Inflammatory macrophage treated with lipopolysaccharide for 1 hour (primary cell): Measurements from ENCODE around the gene HYAL2.
"Not testable (repeated sequence)": the region's sequence is repeated elsewhere in the genome, so short reads cannot be mapped to it uniquely, and the experiment has no call there.

Source experiments
- DNase-seq, 2 donors: peaks; one replicate each; pipeline ENCODE4 v3.0.0-alpha.2; 2020 to 2022

HYAL2 gene

DNA sequence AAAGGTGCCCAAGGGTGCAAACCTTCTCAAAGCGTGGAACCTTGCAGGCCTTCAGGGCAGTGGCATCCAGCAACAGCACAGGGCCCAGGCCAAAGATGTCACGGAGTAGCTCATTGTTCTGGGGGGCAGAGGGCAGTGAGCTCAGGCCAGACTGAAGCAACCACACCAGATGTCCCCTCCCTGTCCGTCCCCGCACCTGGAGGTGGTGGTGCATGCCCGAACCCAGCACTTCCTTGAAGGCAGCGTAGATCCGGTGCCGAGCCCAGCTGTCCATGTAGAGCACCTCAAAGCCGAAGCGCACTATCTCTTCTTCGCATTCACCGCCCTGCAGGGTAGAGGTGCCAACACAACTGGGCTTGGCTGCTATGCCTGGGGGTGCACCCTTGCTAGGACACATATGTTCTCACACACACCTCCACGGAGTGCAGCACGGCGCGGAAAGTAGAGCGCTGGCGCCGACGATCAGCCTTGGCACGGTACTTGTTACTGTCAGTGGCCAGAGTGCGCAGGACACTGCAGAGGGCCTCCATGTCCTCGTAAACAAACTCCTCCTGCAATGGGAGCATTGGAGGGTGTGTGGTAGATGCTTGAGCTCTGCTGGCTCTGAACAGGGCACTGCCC, 34.0 kb downstream of the HYAL2 start:
- DNase-seq, result no peak

GRCh38 chr3:50287262-50287661, 35.3 kb downstream of the HYAL2 start:
- no peak for DNase-seq

DNA sequence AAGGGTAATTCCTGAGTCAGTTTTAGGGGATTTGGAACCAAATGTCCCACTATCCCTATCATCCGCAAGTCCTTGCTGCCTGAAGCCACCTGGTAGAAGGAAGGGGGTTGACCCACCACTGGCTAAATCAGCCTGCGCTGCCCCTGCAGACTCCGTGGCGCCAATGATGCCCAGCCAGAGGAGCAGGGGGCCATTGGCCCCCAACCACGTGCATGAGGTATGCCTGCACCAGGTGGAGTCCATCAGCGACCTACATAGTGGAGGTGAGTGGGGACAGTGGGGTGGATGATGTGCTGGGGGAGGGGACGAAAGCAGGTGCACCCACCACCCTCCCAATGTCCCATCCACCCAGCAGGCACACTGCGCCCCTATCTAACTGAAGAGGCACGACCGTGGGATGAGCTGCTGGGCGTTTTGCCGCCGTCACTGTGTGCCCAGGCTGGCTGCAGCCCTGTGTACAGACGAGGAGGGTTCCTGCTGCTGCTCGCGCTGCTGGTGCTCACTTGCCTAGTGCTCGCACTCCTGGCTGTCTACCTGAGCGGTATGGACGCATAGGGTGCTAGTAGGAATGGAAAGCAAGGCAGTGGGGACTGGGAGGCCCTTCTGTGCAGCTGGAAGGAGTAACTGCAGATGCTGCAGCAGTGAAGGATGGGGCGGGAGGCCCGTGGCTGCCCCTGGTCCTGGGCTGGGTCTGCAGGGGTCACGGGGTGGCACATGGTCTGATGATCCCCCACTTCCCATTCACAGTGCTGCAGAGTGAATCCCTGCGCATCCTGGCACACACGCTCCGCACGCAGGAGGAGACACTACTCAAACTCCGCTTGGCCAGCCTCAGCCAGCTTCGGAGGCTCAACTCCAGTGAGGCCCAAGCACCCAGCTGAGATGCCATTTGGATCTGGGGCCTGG, 36.0 kb downstream of the HYAL2 start:
- DNase-seq, result no peak

DNA sequence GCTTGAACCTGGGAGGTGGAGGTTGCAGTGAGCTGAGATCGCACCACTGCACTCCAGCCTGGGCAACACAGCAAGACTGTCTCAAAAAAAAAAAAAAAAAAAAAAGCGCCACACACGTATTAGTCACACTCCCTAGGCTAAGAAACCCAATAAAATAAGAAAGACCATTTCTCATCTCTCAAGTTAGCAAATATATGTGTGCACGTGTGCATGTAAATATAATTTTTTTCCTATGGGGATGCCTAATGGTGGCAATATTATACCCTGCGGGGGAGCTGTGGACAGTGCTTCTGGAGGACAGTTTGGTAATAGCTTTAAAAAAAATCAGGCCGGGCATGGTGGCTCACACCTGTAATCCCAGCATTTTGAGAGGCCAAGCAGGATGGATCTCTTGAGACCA, 38.4 kb downstream of the HYAL2 start:
- DNase-seq, result not testable (repeated sequence)

GRCh38 chr3:50279255-50280016, 43.1 kb downstream of the HYAL2 start:
- no peak for DNase-seq

- no peak for DNase-seq
Measured at GRCh38 chr3:50278880-50279224, 43.7 kb downstream of the HYAL2 start, which contains the start of gene LSMEM2. Gene LSMEM2 (plus strand): TSS chr3:50279087. CDS start chr3:50279114, 27 bp downstream.

DNA sequence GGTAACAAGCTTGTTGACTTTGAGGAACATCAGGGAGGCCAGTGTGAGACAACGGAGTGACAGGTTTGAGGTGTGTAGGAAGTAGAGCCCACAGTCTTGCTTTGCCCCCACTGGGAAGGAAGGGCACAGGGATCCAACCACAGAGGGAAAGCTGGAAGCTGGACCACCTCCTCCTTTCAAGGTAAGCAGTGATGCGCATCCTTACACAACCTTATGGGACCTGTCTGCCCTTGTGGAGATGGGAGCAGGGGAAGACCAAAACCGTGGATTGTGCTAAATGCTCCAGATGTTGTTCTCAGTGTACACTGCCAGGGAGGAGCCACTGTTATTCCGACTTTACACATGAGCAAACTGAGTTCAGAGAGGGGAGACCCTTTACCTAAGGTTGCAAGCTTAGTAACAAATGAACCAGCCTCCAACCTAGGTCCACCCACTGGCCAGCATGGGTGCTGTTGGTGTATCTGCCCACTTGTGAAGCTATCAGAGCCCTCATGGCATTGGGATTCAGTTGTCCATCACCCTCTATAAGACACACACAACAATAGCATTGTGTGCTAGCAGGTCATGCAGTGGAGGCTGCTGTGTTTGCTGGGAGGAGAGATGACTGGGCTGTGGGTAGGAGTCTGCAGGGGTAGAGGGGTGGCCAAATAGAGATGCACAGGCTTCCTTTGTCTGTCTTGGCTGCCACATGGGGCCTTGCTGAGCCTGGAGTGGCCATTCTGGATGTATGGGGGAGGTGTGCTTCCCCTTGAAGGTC, 44.2 kb downstream of the HYAL2 start:
- no peak for DNase-seq

DNA sequence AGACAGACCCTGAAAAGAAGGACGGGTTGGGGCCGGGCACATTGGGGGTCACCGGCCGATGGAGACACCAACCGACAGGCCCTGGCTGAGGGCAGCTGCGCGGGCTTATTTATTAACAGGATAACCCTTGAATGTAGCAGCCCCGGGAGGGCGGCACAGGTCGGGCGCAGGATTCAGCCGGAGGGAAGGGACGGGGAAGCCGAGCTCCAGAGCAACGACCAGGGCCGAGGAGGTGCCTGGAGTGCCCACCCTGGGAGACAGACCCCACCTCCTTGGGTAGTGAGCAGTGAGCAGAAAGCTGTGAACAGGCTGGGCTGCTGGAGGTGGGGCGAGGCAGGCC, 45.8 kb downstream of the HYAL2 start:
- DNase-seq, result no peak

DNA sequence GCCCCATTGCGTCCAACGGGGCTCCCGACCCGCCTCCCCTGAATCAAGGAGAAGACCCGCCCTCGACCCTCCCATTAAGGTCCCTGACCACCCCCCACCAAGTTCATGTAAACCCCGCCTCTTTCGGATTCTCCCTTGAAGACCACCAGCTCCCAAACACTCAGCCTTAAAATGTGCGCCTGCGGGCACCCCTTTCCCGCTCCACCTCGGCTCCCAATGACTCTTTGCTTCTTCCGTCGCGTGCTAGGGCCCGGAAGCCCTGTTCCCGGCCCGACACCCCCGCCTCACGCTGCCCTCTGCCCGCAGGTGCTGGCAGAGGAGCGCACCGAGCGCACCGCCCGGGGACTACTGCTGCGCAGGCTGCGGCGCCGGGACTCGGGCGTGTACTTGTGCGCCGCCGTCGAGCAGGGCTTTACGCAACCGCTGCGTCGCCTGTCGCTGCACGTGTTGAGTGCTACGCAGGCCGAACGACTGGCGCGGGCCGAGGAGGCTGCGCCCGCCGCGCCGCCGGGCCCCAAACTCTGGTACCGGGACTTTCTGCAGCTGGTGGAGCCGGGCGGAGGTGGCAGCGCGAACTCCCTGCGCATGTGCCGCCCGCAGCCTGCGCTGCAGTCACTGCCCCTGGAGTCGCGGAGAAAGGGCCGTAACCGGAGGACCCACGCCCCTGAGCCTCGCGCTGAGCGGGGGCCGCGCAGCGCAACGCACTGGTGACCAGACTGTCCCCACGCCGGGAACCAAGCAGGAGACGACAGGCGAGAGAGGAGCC, 46.4 kb downstream of the HYAL2 start:
- DNase-seq, result no peak

DNA sequence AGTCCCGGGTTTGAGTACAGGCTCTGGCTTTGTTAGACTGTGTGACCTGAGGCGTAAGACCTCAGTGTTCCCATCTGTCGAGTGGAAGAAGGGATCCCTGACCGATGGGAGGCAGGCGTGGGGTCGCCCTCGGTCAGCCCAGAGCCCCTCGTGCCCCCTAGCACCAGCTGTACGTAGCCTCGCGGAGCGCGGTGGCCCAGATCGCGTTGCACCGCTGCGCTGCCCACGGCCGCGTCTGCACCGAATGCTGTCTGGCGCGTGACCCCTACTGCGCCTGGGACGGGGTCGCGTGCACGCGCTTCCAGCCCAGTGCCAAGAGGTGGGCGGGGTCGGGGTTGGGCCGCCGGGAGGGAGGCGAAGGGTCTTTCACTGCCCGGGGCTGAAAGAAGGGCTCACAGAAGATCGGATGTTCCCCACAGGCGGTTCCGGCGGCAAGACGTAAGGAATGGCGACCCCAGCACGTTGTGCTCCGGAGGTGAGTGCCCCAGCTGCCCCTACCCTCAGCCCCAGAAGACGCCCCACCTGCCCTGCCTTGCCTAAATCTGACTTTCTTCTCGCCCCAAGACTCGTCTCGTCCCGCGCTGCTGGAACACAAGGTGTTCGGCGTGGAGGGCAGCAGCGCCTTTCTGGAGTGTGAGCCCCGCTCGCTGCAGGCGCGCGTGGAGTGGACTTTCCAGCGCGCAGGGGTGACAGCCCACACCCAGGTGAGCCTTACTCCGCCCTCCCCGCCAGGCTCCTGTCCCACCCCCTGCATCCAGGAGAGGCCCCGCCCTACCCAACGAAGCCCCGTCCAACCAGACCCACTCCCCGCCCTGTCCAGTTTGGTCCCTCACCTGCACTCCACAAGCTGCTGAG, 47.2 kb downstream of the HYAL2 start:
- no peak for DNase-seq

DNA sequence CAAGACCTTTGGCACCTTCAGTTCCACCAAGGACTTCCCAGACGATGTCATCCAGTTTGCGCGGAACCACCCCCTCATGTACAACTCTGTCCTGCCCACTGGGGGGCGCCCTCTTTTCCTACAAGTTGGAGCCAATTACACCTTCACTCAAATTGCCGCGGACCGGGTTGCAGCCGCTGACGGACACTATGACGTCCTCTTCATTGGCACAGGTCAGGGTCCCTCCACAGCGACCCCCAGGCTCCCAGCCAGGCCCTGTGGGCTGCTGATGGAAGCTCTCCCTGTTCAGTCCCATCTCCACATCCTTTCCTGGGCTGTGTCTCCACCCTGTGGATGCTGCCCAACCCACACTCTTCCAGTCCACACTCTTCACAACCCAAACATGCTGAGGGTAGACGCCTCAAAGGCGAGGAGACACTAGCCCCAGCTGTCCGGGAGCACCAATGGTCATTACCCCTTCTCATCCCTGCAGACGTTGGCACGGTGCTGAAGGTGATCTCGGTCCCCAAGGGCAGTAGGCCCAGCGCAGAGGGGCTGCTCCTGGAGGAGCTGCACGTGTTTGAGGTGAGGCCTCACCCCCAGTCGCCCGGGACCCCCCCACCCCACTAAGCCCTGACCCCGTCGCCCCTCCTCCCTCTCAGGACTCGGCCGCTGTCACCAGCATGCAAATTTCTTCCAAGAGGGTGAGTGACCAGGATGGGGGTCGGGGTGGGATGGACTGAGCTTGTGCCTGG, 48.0 kb downstream of the HYAL2 start:
- DNase-seq, result peak; percentile 54 to 64

DNA sequence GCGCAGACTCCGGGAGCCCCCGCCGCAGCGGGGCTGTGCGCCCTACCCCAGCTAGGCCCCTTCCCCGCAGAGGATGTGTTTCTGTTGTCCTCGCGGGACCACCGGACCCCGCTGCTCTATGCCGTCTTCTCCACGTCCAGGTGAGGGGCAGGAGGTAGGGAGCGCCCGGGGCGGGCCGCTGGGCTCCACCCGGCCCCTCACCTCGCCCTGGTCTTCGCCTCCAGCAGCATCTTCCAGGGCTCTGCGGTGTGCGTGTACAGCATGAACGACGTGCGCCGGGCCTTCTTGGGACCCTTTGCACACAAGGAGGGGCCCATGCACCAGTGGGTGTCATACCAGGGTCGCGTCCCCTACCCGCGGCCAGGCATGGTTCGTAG, 48.9 kb downstream of the HYAL2 start:
- no peak for DNase-seq

GRCh38 chr3:50272911-50273688, 49.4 kb downstream of the HYAL2 start:
- peak; percentile 61 to 99 for DNase-seq

DNA sequence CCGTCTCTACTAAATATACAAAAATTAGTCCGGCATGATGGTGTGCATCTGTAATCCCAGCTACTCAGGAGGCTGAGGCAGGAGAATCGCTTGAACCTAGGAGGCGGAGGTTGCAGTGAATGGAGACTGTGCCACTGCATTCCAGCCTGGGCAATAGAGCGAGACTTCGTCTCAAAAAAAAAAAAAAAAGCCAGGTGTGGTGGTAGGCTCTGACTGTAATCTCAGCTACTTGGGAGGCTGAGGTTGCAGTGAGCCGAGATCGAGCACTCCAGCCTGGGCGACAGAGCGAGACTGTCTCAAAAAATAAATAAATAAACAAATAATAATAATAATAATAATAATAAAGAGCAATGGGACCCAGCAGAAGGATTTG, 50.0 kb downstream of the HYAL2 start:
- DNase-seq, result not testable (repeated sequence)

DNA sequence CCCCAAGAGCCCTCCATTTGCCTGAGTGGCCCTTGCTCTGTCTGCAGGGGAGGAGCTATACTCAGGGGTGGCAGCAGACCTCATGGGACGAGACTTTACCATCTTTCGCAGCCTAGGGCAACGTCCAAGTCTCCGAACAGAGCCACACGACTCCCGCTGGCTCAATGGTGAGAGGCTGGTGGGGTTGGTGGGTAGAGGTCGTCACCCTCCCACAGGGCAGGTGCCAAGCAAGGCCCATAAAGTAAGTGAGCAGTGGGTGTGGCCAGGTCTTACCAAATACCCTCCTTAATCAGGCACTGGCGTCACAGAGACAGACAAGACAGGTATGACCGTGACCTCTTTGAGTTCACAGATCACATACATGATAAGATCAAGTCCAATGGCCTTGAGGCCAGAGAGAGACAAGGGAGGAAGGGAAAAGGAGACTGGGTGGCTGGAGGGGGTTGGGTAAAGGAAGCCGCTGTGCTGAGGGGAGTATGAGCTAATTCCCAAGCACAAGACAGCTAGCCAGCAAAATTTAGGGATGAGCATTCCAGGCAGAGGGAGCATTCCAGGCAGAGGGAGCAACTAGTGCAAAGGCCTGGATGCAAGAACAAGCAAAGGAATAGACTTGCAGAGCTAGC, 51.1 kb downstream of the HYAL2 start:
- no peak for DNase-seq

DNA sequence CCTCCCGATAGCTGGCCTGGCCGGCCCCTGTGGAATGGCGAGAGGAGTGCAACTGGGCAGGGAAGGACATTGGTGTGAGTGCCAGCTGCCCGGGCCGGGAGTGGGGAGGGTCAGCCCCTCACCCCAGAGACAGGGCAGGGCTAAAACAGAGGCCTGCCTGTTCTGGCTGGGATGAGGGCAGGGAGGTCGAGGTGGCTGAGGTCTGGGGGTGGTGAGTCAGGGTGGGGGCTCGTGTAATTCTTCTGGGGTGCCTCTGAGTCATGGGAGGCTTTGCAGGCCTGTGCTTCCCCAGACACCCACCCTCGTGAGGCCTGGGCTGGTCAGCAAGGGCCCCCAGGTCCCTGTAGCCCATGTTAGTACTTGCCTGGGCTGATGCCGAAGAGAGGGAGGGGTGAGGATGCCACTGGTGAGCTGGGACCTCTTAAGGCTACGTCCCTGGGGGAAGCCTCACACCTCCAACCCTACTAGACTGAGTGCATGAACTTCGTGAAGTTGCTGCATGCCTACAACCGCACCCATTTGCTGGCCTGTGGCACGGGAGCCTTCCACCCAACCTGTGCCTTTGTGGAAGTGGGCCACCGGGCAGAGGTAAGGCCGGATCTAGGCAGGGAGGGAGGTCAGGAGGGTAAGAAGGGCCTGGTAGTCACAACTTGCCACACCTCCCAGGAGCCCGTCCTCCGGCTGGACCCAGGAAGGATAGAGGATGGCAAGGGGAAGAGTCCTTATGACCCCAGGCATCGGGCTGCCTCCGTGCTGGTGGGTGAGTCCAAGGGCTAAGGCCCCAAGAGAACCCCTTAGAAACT, 51.9 kb downstream of the HYAL2 start:
- DNase-seq, result no peak

DNA sequence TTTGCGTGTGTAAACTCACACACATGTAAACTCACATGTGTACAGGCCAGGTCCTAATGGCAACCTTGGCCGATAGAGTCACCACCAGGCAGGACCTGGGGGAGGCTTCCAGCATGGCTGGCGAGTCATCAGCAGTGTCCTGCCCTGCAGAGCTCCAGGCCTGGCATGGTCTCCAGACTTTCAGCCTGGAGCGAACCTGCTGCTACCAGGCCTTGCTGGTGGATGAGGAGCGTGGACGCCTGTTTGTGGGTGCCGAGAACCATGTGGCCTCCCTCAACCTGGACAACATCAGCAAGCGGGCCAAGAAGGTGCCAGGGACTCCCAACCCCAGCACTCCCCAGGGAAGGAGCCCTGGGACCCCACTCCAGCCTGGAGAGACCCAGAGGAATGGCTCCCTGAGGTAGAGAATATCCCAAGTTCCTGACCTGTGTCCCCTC, 52.5 kb downstream of the HYAL2 start:
- DNase-seq, result no peak

GRCh38 chr3:50269460-50269859, 53.1 kb downstream of the HYAL2 start:
- DNase-seq, result no peak
